GM06990 (cell line): ENCODE measurements around the gene RYR1.
A peak's percentile ranks its signal among the peaks of the same experiment; 100 is the strongest.
"Not testable (repeated sequence)": the region's sequence is repeated elsewhere in the genome, so short reads cannot be mapped to it uniquely, and the experiment has no call there.

Experiments
- DNase-seq: peaks from one replicate; pipeline ENCODE4 v3.0.0-alpha.2; 2011; ENCODE audit not compliant: insufficient read length; ENCODE audit errors: extremely low read depth
- H3K27me3 ChIP-seq: replicated peaks from 2 replicates; pipeline ENCODE4 v1.6.0; 2011; ENCODE audit warnings: low read length; ENCODE audit not compliant: control insufficient read depth, insufficient read depth
- H3K36me3 ChIP-seq: 2 replicates; pipeline ENCODE4 v1.5.1; 2011; ENCODE audit warnings: low read length; ENCODE audit not compliant: control insufficient read depth, insufficient read depth
- H3K4me3 ChIP-seq: replicated peaks from 2 replicates; pipeline ENCODE4 v1.5.1; 2011; ENCODE audit warnings: low read depth, mild to moderate bottlenecking, control low read depth, low read length
- TF ChIP-seq, protein P1 (sequence below): IDR thresholded peaks from 2 replicates; pipeline ENCODE4 v1.5.1; 2011; ENCODE audit warnings: low read length, control low read depth, mild to moderate bottlenecking, inconsistent platforms; ENCODE audit not compliant: insufficient read depth, poor library complexity, severe bottlenecking

Gene RYR1

DNA sequence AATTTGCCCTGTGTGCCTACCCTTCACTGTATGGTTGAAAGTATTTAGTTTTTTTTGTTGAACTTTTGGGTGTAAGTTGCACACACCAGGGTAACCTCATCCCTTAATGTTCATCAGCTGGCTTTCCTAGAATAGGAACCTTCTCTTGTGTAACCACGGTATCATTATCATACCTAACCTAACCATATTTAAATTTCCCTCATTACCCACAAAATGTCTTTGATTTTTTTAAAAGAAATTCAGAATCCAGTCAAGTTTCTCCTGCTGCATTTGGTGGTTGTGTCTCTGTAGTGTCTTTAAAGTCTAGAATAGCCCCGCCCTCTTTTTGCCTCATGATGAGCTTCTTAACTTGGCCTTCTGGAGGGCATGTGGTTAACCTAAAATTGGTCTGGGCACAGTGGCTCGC is 80.3 kb downstream of the RYR1 start:
- no peak for DNase-seq
- H3K4me3 ChIP-seq, result no peak overlapping the region
- TF ChIP-seq, protein P1, sequence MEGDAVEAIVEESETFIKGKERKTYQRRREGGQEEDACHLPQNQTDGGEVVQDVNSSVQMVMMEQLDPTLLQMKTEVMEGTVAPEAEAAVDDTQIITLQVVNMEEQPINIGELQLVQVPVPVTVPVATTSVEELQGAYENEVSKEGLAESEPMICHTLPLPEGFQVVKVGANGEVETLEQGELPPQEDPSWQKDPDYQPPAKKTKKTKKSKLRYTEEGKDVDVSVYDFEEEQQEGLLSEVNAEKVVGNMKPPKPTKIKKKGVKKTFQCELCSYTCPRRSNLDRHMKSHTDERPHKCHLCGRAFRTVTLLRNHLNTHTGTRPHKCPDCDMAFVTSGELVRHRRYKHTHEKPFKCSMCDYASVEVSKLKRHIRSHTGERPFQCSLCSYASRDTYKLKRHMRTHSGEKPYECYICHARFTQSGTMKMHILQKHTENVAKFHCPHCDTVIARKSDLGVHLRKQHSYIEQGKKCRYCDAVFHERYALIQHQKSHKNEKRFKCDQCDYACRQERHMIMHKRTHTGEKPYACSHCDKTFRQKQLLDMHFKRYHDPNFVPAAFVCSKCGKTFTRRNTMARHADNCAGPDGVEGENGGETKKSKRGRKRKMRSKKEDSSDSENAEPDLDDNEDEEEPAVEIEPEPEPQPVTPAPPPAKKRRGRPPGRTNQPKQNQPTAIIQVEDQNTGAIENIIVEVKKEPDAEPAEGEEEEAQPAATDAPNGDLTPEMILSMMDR, result no peak
- no peaks in the 10 kb centered on the region for H3K27me3 ChIP-seq
- no peaks in the 10 kb centered on the region for H3K36me3 ChIP-seq

DNA sequence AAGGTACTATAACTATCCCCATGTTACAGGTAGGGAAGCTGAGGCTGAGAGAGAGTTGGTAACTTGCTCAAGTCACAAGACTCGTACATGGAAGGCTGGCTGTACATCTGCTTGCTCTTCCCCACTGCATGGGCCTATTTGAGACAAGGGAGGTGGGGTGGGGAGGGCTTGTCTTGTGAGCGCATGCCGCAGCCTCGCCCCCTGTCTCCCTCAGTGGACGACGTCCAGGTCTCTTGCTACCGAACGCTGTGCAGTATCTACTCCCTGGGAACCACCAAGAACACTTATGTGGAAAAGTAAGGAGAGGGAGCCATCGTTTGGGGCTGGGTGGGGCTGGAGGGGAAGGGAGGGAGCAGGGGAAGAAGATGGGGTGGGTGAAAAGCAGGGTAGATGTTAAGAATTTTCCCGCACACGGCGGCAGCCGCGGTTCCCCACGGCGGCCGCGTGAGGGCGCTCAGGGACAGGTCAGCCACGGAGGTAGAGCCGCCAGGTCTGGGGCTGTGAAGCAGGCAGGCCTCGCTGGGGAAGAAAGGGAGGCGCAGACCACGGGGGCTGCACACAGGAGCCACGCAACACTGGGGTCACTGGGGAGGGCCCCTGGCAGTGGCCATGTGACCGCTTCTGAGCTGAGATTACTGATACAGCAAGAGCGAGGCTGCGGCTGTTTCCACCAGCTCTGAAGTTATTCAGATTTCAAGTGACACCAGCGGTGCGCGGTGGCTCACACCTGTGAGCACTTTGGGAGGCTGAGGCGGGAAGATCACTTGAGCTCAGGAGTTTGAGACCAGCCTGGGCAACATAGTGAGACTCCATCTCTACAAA is 81.5 kb downstream of the RYR1 start:
- H3K27me3 ChIP-seq, result no peaks in the 10 kb centered on the region
- TF ChIP-seq, protein P1, result peak; percentile 97
- peak; percentile 79 for DNase-seq
- H3K4me3 ChIP-seq, result no peak overlapping the region
- no peaks in the 10 kb centered on the region for H3K36me3 ChIP-seq

DNA sequence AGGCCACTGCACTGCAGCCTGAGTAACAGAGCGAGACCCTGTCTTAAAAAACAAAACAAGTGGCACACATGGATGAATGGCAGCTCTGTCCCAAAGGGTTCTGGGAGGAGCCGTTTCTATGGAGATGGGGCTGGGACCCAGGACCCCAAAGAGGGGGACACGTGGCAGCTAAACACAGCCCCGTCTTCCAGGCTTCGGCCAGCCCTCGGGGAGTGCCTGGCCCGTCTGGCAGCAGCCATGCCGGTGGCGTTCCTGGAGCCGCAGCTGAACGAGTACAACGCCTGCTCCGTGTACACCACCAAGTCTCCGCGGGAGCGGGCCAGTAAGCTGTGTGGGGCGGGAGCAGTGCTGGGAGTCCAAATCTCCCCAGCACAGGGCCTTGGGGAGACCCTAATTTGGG is 82.4 kb downstream of the RYR1 start:
- no peaks in the 10 kb centered on the region for H3K36me3 ChIP-seq
- TF ChIP-seq, protein P1, result no peak
- no peak overlapping the region for H3K4me3 ChIP-seq
- no peak for DNase-seq
- no peaks in the 10 kb centered on the region for H3K27me3 ChIP-seq

DNA sequence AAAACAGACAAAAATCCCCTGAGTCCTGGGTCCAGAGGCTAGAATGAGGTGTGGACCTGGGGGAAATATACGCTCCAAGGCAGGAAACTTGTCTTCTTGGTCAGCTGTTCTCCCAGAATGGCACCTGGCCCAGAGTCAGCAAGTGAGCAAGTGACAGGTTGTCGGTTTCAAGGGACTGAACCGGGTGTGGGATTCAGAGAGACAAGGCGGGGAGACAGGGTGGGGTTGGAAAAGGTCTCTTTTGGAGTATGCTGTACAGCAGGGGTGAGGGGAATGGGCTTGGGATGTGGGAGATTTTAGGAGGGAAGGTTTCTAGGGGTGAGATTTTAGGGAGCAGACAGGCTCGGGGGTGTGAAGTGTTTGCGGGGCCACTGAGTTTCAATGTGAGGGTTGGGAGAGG is 83.3 kb downstream of the RYR1 start:
- no peaks in the 10 kb centered on the region for H3K27me3 ChIP-seq
- DNase-seq, result no peak
- H3K4me3 ChIP-seq, result no peak overlapping the region
- TF ChIP-seq, protein P1, result no peak
- H3K36me3 ChIP-seq, result no peaks in the 10 kb centered on the region

DNA sequence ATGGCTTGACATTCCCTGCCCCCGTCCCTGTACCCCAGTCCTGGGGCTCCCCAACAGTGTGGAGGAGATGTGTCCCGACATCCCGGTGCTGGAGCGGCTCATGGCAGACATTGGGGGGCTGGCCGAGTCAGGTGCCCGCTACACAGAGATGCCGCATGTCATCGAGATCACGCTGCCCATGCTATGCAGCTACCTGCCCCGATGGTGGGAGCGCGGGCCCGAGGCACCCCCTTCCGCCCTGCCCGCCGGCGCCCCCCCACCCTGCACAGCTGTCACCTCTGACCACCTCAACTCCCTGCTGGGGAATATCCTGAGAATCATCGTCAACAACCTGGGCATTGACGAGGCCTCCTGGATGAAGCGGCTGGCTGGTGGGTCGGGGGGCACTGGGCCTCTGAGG is 83.8 kb downstream of the RYR1 start:
- DNase-seq, result no peak
- H3K4me3 ChIP-seq, result no peak overlapping the region

DNA sequence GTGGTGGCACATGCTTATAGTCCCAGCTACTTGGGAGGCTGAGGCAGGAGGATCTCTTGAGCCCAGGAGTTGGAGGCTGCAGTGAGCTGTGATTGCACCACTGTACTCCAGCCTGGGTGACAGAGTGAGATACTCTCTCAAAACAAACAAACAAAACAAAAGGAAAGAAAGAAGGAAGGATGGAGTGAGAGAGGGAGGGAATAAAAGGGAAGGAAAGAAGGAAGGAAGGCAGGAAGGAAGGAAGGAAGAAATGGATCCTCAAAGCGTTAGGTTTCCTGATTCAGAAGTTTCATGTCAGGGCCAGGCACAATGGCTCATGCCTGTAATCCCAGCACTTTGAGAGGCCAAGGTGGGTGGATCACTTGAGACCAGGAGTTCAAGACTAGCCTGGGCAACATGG is 84.5 kb downstream of the RYR1 start:
- not testable (repeated sequence) for H3K36me3 ChIP-seq, DNase-seq, H3K4me3 ChIP-seq, H3K27me3 ChIP-seq

More for the DNA sequence above, 83.8 kb downstream of the RYR1 start:
- TF ChIP-seq, protein P1, result no peak
- Histone ChIP-seq H3K27me3 (no peaks in the 10 kb centered on the region; the same call in 1 of the 2 replicates), H3K36me3 (no peaks in the 10 kb centered on the region)
